Brain microvascular endothelial cell (primary cell): ENCODE measurements around the gene SDSL.

Experiments used
- DNase-seq: peaks from one replicate; pipeline ENCODE4 v3.0.0-alpha.2; 2020
- H3K27ac ChIP-seq: fragments of 250-450 bp; sonication (Bioruptor Pico); 2 replicates; pipeline ENCODE4 v1.5.1; 2020; ENCODE audit warnings: mild to moderate bottlenecking, moderate library complexity
- H3K27me3 ChIP-seq: fragments of 250-450 bp; sonication (Bioruptor Pico); replicated peaks from 2 replicates; pipeline ENCODE4 v1.5.1; 2020; ENCODE audit warnings: mild to moderate bottlenecking
- H3K36me3 ChIP-seq: fragments of 250-450 bp; sonication (Bioruptor Pico); replicated peaks from 2 replicates; pipeline ENCODE4 v1.5.1; 2020; ENCODE audit warnings: mild to moderate bottlenecking
- H3K4me3 ChIP-seq: 2 replicates; pipeline ENCODE4 v1.5.1; 2011; ENCODE audit warnings: low read depth, mild to moderate bottlenecking, control low read depth, low read length, moderate library complexity
- in situ Hi-C: cut with HindIII; loops from 2 replicates; pipeline ENCODE4 v1.10.0; 2017; ENCODE audit warnings: low sequenced_read_pairs, low pct_ligation_motif_present
- TF ChIP-seq, protein P1 (sequence below): IDR thresholded peaks from 2 replicates; pipeline ENCODE4 v1.5.1; 2011; ENCODE audit warnings: low read depth, mild to moderate bottlenecking, moderate library complexity, low read length, control low read depth, inconsistent platforms; ENCODE audit errors: missing control alignments

SDSL gene

DNA sequence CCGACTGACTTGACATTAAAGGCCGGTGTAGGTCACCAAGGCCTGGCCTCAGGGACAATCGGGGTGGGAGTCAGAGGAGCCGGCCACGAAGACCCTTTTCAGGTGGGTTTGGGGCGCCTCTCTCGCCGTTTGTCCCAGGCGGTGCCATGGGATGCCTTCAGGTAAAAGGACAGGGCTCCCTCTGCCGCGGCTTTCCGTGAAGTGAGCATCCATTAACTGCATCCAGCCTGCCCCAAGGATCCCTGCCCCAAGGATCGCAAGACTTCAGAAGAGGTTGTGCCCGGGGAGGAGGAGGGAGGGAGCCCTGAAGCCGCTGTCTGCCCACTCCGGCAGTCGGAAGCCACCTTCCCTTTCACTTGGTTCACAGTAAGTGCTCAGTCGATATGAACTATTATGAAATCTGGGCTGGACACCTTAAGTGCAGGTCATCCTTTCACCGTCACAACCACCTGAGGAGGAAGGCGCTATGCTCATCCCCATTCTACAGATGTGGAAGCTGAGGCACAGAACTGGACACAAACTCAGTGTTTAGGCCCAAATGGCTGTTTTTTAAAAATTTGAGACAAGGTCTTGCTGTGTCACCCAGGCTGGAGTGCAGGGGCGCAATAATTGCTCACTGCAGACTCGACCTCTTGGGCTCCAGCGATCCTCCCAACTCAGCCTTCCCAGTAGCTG, 19.5 kb upstream of the SDSL start:
- DNase-seq = no peak
- H3K4me3 ChIP-seq = no peak overlapping the region
- in situ Hi-C loops = no loop called here
- H3K36me3 ChIP-seq = no peaks in the 10 kb centered on the region
- TF ChIP-seq, protein P1, sequence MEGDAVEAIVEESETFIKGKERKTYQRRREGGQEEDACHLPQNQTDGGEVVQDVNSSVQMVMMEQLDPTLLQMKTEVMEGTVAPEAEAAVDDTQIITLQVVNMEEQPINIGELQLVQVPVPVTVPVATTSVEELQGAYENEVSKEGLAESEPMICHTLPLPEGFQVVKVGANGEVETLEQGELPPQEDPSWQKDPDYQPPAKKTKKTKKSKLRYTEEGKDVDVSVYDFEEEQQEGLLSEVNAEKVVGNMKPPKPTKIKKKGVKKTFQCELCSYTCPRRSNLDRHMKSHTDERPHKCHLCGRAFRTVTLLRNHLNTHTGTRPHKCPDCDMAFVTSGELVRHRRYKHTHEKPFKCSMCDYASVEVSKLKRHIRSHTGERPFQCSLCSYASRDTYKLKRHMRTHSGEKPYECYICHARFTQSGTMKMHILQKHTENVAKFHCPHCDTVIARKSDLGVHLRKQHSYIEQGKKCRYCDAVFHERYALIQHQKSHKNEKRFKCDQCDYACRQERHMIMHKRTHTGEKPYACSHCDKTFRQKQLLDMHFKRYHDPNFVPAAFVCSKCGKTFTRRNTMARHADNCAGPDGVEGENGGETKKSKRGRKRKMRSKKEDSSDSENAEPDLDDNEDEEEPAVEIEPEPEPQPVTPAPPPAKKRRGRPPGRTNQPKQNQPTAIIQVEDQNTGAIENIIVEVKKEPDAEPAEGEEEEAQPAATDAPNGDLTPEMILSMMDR = no peak
- no peaks in the 10 kb centered on the region for H3K27me3 ChIP-seq
- H3K27ac ChIP-seq = no peak overlapping the region

DNA sequence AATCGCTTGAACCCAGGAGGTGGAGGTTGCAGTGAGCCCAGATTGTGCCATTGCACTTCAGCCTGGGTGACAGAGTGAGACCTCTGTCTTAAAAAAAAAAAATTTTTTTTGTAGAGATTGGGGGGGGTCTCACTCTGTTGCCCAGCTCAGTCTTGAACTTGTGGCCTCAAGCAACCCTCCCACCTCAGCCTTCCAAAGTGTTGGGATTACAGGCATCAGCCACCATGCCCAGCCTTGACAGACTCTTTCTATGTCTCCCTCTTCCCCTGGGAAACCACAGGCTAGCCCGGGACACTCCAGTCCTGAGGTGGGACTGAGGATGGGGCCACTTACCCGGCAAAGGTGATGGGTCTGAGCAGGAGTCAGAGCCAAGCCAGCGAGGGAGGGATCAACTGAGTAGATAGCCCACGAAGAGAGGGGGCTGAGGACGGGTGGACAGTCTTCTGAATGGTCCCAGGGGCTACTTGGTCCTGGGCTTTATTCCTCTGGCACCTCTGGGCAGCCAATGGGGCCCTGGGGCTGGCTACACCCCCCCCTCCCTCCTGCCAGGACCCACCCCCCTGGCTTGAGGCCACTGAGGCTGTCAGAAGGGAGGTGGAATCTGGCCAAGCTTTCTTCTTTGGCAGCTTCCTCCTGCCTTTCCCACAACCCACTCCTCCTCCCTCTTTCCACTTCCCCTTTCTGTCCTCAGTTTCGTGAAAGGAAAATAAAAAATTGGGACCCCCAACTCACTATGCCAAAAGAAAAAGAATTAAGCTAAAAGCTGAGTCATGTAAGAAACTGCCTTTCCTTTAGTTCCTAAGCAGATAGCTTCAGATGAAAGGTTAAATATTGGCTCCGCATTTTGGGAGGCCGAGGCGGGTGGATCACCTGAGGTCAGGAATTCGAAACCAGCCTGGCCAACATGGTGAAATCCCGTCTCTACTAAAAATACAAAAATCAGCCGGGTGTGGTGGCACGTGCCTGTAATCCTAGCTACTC, 18.5 kb upstream of the SDSL start, which contains the start of gene SDS:
SDS (minus strand) TSS at position 453 of the 981 bp plus-strand sequence. CDS start 4,179 bp downstream, outside the sequence.
- TF ChIP-seq, protein P1 = no peak
- H3K4me3 ChIP-seq = no peak within 1 kb of the TSS

DNA sequence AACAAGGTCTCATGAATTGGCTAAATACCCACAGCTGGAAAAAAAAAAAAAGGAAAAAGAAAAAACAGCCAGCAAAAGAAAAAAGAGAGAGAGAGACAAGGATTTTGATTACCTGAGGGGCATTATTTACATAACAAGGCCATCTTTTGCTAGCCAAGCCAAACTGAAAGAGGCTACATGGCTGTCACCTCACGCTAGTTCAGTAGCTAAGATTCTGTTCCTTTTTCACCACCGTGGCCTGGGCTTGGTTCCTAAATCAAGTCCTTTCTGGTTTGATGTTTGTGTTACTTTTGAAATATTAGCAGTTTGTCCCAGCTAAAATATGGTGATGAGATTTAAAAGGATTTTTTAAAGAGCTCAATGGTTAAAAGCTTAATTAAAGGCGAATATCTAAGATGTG, 16.5 kb upstream of the SDSL start:
- in situ Hi-C loops = no loop called here
- Histone ChIP-seq H3K4me3 (no peak overlapping the region), H3K27ac (no peak overlapping the region), H3K36me3 (no peaks in the 10 kb centered on the region), H3K27me3 (no peaks in the 10 kb centered on the region)
- no peak for DNase-seq
- TF ChIP-seq, protein P1 = no peak

More for the DNA sequence above, 18.5 kb upstream of the SDSL start, which contains the start of gene SDS:
- DNase-seq = no peak
- Histone ChIP-seq H3K27me3 (no peaks in the 10 kb centered on the region), H3K27ac (no peak within 1 kb of the TSS), H3K36me3 (no peaks in the 10 kb centered on the region)
- in situ Hi-C loops = no loop called here

DNA sequence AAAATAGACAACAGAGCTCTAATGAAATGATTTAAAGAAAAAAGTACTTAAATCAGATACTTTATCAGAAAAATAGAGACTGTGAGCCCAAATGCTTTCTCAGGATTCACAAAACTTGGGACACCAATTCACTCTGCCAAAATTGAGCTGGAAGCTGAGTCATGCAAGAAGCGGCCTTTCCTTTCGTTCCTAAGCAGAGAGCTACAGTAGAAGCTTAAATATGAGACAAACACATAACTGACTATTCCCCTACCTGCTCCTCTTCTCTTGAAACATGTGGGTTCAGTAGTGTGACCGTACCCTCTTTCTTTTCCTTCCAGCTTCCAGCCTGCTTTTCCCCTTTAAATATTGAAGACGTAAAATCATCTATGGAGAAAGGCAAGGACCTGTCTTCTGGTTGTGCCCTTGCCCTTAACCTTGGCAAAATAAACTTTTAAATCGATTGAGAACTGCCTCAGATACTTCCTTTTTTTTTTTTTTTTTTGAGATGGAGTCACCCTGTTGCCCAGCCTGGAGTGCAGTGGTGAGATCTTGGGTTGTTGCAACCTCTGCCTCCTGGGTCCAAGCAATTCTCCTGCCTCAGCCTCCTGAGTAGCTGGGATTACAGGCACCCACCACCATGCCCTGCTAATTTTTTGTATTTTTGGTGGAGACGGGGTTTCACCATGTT, 14.1 kb upstream of the SDSL start:
- in situ Hi-C loops = no loop called here
- H3K4me3 ChIP-seq = no peak overlapping the region
- no peaks in the 10 kb centered on the region for H3K27me3 ChIP-seq
- H3K27ac ChIP-seq = no peak overlapping the region
- DNase-seq = peak; percentile 18
- TF ChIP-seq, protein P1 = no peak
- H3K36me3 ChIP-seq = no peaks in the 10 kb centered on the region

DNA sequence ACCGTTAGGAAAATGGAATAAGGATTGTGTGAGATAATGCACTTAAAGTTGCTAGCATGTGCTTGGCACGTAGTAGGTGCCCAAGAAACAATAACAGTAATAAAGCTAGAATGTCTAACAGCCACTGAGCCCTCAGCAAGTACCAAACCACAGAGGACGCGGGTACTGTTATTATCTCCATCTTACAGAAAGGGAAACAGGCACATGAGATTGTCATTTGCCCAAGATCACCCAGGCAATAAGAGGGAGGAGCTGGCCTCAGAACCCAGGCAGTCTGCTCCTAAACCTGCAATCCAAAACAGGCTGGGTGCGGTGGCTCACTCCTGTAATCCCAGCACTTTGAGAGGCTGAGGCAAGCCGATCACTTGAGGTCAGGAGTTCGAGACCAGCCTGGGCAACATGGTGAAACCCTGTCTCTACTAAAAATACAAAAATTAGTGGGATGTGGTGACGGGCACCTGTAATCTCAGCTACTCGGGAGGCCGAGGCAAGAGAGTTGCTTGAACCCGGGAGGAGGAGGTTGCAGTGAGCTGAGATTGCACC, 13.4 kb upstream of the SDSL start:
- in situ Hi-C loops = no loop called here

More for the DNA sequence above, 13.4 kb upstream of the SDSL start:
- H3K27me3 ChIP-seq = no peaks in the 10 kb centered on the region
- H3K27ac ChIP-seq = no peak overlapping the region
- TF ChIP-seq, protein P1 = no peak
- H3K4me3 ChIP-seq = no peak overlapping the region
- no peak for DNase-seq
- H3K36me3 ChIP-seq = no peaks in the 10 kb centered on the region
